SK-N-SH (cell line): ENCODE measurements around the gene MCC. TPM values are rescaled to one million over a fixed set of nuclear protein-coding genes. Genes with fewer than 3 reads are reported as not detected.

Experiments used
- CTCF ChIA-PET: fragments of 300-600, 350-600 bp; formaldehyde crosslinking; extraction: SDS; loops from one replicate; lab custom pipeline; 2021; lab: Yijun Ruan, JAX
- POLR2A ChIA-PET: fragments of 350-600 bp; sonication (Branson Sonifier 250); formaldehyde crosslinking; extraction: SDS; loops from one replicate; lab custom pipeline; 2020; ENCODE audit warnings: antibody characterized with exemption, inconsistent platforms; lab: Yijun Ruan, JAX
- DNase-seq: peaks from one replicate; pipeline ENCODE4 v3.0.0; 2012
- H2AFZ ChIP-seq: fragments of 200-600 bp; sonication (generic); 2 replicates; pipeline ENCODE4 v1.8.1; 2016; ENCODE audit warnings: antibody characterized with exemption, mild to moderate bottlenecking, low read depth
- H3F3A ChIP-seq: fragments of 200-600 bp; sonication (generic); replicated peaks from 2 replicates; pipeline ENCODE3; 2016; ENCODE audit warnings: antibody characterized with exemption, mild to moderate bottlenecking; ENCODE audit not compliant: insufficient read depth
- H3K27ac ChIP-seq, 2 experiments: fragments of 200-500 bp in 1 of 2; fragments of 200-600 bp in 1 of 2; sonication (Bioruptor generic) in 1 of 2; sonication (generic), shearing (Covaris generic) in 1 of 2; 2 replicates each; pipeline versions ENCODE4 v1.5.1 to v1.6.1; 2014 to 2016; ENCODE audit warnings: low read depth in 2 of 2, inconsistent platforms in 1 of 2, low read length in 1 of 2, mild to moderate bottlenecking in 1 of 2, mixed read lengths in 1 of 2
- H3K27me3 ChIP-seq: fragments of 200-600 bp; sonication (generic), shearing (Covaris generic); 2 replicates; pipeline ENCODE4 v1.6.1; 2016; ENCODE audit warnings: mixed run types; ENCODE audit not compliant: insufficient read depth
- H3K36me3 ChIP-seq, 2 experiments: fragments of 200-500 bp in 1 of 2; fragments of 200-600 bp in 1 of 2; sonication (Bioruptor generic) in 1 of 2; sonication (generic) in 1 of 2; replicated peaks in 1 of 2; 2 replicates each; pipeline versions ENCODE3 to v1.5.1; 2014 to 2016; ENCODE audit warnings: low read length in 1 of 2, mild to moderate bottlenecking in 1 of 2; ENCODE audit not compliant: insufficient read depth in 2 of 2, control insufficient read depth in 1 of 2
- H3K4me1 ChIP-seq, 2 experiments: fragments of 200-500 bp in 1 of 2; fragments of 200-600 bp in 1 of 2; sonication (Bioruptor generic) in 1 of 2; sonication (generic), shearing (Covaris generic) in 1 of 2; 2 replicates each; pipeline versions ENCODE4 v1.5.1 to v1.6.1; 2014 to 2016; ENCODE audit warnings: low read depth in 1 of 2, low read length in 1 of 2, mixed run types in 1 of 2; ENCODE audit not compliant: insufficient read depth in 2 of 2, control insufficient read depth in 1 of 2
- H3K4me2 ChIP-seq: fragments of 200-600 bp; sonication (generic), shearing (Covaris generic); 2 replicates; pipeline ENCODE4 v1.6.1; 2017; ENCODE audit warnings: mixed run types
- H3K4me3 ChIP-seq, 2 experiments: fragments of 200-500 bp in 1 of 2; fragments of 200-600 bp in 1 of 2; sonication (Bioruptor generic) in 1 of 2; sonication (generic), shearing (Covaris generic) in 1 of 2; 2 replicates each; pipeline versions ENCODE4 v1.5.1 to v1.8.1; 2014 to 2016; ENCODE audit warnings: low read depth in 2 of 2, inconsistent platforms in 1 of 2, low read length in 1 of 2, mild to moderate bottlenecking in 1 of 2, mixed read lengths in 1 of 2, moderate library complexity in 1 of 2
- H3K79me2 ChIP-seq: fragments of 200-600 bp; sonication (generic); 2 replicates; pipeline ENCODE4 v1.8.1; 2017; ENCODE audit warnings: mild to moderate bottlenecking; ENCODE audit not compliant: insufficient read depth
- H3K9ac ChIP-seq: fragments of 200-600 bp; sonication (generic); 2 replicates; pipeline ENCODE4 v1.6.1; 2017; ENCODE audit warnings: mixed run types
- H3K9me2 ChIP-seq: fragments of 200-600 bp; sonication (generic); 2 replicates; pipeline ENCODE4 v1.6.1; 2017; ENCODE audit warnings: mixed run types
- H3K9me3 ChIP-seq: fragments of 200-600 bp; sonication (generic); 2 replicates; pipeline ENCODE4 v1.6.1; 2017; ENCODE audit warnings: mixed run types, mild to moderate bottlenecking, moderate library complexity
- H4K20me1 ChIP-seq: fragments of 200-600 bp; sonication (generic); 2 replicates; pipeline ENCODE4 v1.6.1; 2017; ENCODE audit warnings: mild to moderate bottlenecking, mixed run types; ENCODE audit not compliant: insufficient read depth
- CHD2 ChIP-seq: fragments of 150-350 bp; IDR thresholded peaks from 2 replicates; pipeline ENCODE4 v1.6.1; 2018; ENCODE audit warnings: low read length; ENCODE audit not compliant: partially characterized antibody
- ELF1 ChIP-seq: IDR thresholded peaks from 2 replicates; pipeline ENCODE4 v1.4.0; 2012
- EZH2phosphoT487 ChIP-seq: fragments of 200-600 bp; sonication (generic); IDR thresholded peaks from 2 replicates; pipeline ENCODE4 v1.6.1; 2017; ENCODE audit warnings: low read depth, mixed run types, mild to moderate bottlenecking, antibody characterized with exemption, moderate library complexity, borderline replicate concordance
- FOSL2 ChIP-seq: IDR thresholded peaks from 2 replicates; pipeline ENCODE4 v1.4.0; 2012; ENCODE audit warnings: low read depth, mild to moderate bottlenecking, moderate library complexity, borderline replicate concordance
- FOXJ3 ChIP-seq: sonication (generic); formaldehyde crosslinking; IDR thresholded peaks from 2 replicates; pipeline ENCODE4 v1.5.1; 2020; ENCODE audit warnings: mild to moderate bottlenecking, missing genetic modification reagents
- FOXM1 ChIP-seq: IDR thresholded peaks from 2 replicates; pipeline ENCODE4 v1.4.0; 2012; ENCODE audit warnings: low read depth, mild to moderate bottlenecking
- GATA2 ChIP-seq: sonication (generic); formaldehyde crosslinking; IDR thresholded peaks from 2 replicates; pipeline ENCODE4 v1.5.0; 2020; ENCODE audit warnings: mild to moderate bottlenecking, missing genetic modification reagents
- MEF2A ChIP-seq: IDR thresholded peaks from 2 replicates; pipeline ENCODE4 v1.4.0; 2012; ENCODE audit warnings: low read depth, borderline replicate concordance
- MXI1 ChIP-seq: IDR thresholded peaks from 2 replicates; pipeline ENCODE4 v1.6.1; 2012; ENCODE audit warnings: mild to moderate bottlenecking, low read depth, low read length, improper control_type of control experiment
- NFIC ChIP-seq: IDR thresholded peaks from 2 replicates; pipeline ENCODE4 v1.4.0; 2012; ENCODE audit warnings: borderline replicate concordance
- NRF1 ChIP-seq: IDR thresholded peaks from 2 replicates; pipeline ENCODE4 v1.6.1; 2012; ENCODE audit warnings: low read depth, mild to moderate bottlenecking, low read length
- POLR2AphosphoS5 ChIP-seq: IDR thresholded peaks from 2 replicates; pipeline ENCODE4 v1.6.1; 2012; ENCODE audit warnings: low read depth, low read length
- RAD21 ChIP-seq: IDR thresholded peaks from 2 replicates; pipeline ENCODE4 v1.6.1; 2012; ENCODE audit warnings: mild to moderate bottlenecking, low read length
- RFX5 ChIP-seq: IDR thresholded peaks from 2 replicates; pipeline ENCODE4 v1.6.1; 2012; ENCODE audit warnings: mild to moderate bottlenecking, improper control_type of control experiment, low read length
- RXRA ChIP-seq: IDR thresholded peaks from 2 replicates; pipeline ENCODE4 v1.4.0; 2012; ENCODE audit warnings: low read depth, mild to moderate bottlenecking, borderline replicate concordance
- SIN3A ChIP-seq: IDR thresholded peaks from 2 replicates; pipeline ENCODE4 v1.6.1; 2012; ENCODE audit warnings: low read depth, mild to moderate bottlenecking, low read length, moderate library complexity, borderline replicate concordance
- TAF1 ChIP-seq: IDR thresholded peaks from 2 replicates; pipeline ENCODE4 v1.6.1; 2012; ENCODE audit warnings: low read depth, mild to moderate bottlenecking, low read length, moderate library complexity, borderline replicate concordance
- YY1 ChIP-seq: IDR thresholded peaks from 2 replicates; pipeline ENCODE4 v1.4.0; 2012; ENCODE audit warnings: low read depth, mild to moderate bottlenecking
- WGBS: methylation state at CpG from one replicate; pipeline ENCODE4 v1.1.6; 2017; ENCODE audit warnings: low lambda C conversion rate; 5-methylcytosine and 5-hydroxymethylcytosine counted together
- polyA plus RNA-seq, 3 experiments: library from polyadenylated mRNA; depleted of rRNA; stranded (reverse); fragments of >200 nt; gene quantifications; 2 replicates each; pipeline ENCODE4 v1.2.3, GENCODE V29; 2012
- TF ChIP-seq, protein P1 (sequence below): fragments of 150-350 bp; IDR thresholded peaks from 2 replicates; pipeline ENCODE4 v1.6.1; 2016; ENCODE audit warnings: mild to moderate bottlenecking, low read depth, low read length
- TF ChIP-seq, protein P2 (sequence below): IDR thresholded peaks from 2 replicates; pipeline ENCODE4 v1.4.0; 2012; ENCODE audit warnings: low read depth, borderline replicate concordance
- TF ChIP-seq, protein P3 (sequence below): IDR thresholded peaks from 2 replicates; pipeline ENCODE4 v1.4.0; 2012; ENCODE audit warnings: low read depth, borderline replicate concordance
- TF ChIP-seq, protein P4 (sequence below): IDR thresholded peaks from 2 replicates; pipeline ENCODE4 v1.6.1; 2012; ENCODE audit warnings: mild to moderate bottlenecking, low read depth, low read length, moderate library complexity
- TF ChIP-seq, protein P5 (sequence below): IDR thresholded peaks from 2 replicates; pipeline ENCODE4; 2012

Gene MCC
- polyA plus RNA-seq, 1 of the 3 experiments (the other 2 are of a cell fraction): 3.6 TPM

DNA sequence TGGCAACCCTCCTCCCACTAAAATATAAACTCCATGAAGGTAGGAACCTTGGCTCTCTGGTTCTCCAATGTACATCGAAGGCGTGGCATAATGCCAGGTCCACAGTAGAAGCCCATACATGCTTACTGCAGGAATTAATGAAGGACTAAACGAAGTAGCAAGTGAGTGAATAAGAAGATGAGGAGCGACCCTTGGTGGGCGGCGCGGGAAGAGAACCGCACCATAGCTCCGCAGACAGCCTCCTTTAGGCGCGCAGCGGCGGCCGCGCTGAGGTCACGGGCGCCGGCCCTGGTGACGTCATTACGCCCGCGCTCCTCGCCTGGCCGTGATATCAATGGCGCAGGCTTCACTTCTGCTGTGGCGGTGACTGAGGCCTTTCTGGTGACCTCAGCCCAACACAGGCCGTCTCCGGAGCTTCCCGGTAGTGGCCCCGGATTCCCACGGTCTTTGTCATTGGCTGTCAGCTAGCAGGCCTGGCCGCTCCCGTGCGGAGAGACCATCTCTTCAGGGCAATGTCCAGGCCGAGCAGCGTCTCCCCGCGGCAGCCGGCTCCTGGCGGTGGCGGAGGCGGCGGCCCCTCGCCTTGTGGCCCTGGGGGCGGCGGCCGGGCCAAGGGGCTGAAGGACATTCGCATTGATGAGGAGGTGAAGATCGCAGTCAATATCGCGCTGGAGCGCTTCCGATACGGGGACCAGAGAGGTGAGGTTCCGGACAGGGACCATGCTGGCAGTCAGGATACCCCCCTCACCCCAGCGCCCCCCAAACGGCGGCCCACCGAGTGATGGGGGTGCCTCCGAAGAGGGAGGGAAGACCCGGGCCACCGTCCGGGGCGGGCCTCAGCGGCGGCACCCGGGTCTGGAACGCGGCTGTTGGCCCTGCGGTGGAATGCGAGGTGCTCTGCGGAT, 25.4 kb upstream of the MCC start, which contains the start of gene YTHDC2:
Gene YTHDC2, plus strand, starts transcription at position 311 of the 905 bp plus-strand sequence. Its CDS starts 202 bp downstream, at position 513.
- Histone ChIP-seq H3K27me3 (no peaks in the 10 kb centered on the region; the same call in 1 of the 2 replicates), H3K9me2 (no peaks in the 10 kb centered on the region), H3K27ac (peak within 1 kb of the TSS; percentile 83), H3F3A (peaks cover 12% of the 10 kb centered on the region), H3K9me3 (no peaks in the 10 kb centered on the region), H3K79me2 (peaks cover 31% of the 10 kb centered on the region; the same call in 1 of the 2 replicates), H3K9ac (peak within 1 kb of the TSS; percentile 91), H3K4me1 (peaks cover 0 to 6% of the 10 kb centered on the region in 2 experiments; a peak in 2 of 4 replicates), H3K4me2 (peak within 1 kb of the TSS; percentile 95), H2AFZ (peak within 1 kb of the TSS; percentile 95), H3K4me3 (peak within 1 kb of the TSS; percentile 78 to 92), H3K36me3 (peaks cover 22 to 23% of the 10 kb centered on the region in 2 experiments), H4K20me1 (no peaks in the 10 kb centered on the region)
- 2% methylated on average over 10 of the region's 72 CpGs for WGBS
- peak; percentile 89 for DNase-seq
- CTCF ChIA-PET: interaction anchor here (0.7 to 7.1 kb wide), 10 partner anchors 98 to 517 kb away, joined by 3 to 77 read pairs (median 4); no protein-coding TSS in a partner anchor
- POLR2A ChIA-PET: interaction anchor here (0.5 to 1.0 kb wide), 3 partner anchors 9 to 424 kb away, joined by 3 read pairs; no protein-coding TSS in a partner anchor
- TF ChIP-seq RAD21 (peak; percentile 71), MXI1 (peak; percentile 54), TAF1 (peak; percentile 93), CHD2 (peak; percentile 37), FOSL2 (no peak), MEF2A (no peak), GATA2 (CRISPR knock-in tag) (no peak), EZH2phosphoT487 (no peak), NRF1 (peak; percentile 25; the same call in 1 of the 2 replicates), NFIC (peak; percentile 9; the same call in 1 of the 2 replicates), POLR2AphosphoS5 (peak; percentile 85), RXRA (no peak), YY1 (peak; percentile 88), RFX5 (0 out of 2 replicates have a peak, but pooled peaks have one; percentile 24), FOXM1 (no peak), ELF1 (no peak), SIN3A (0 out of 2 replicates have a peak, but pooled peaks have one; percentile 30), FOXJ3 (CRISPR knock-in tag) (no peak)
- TF ChIP-seq, protein P1, sequence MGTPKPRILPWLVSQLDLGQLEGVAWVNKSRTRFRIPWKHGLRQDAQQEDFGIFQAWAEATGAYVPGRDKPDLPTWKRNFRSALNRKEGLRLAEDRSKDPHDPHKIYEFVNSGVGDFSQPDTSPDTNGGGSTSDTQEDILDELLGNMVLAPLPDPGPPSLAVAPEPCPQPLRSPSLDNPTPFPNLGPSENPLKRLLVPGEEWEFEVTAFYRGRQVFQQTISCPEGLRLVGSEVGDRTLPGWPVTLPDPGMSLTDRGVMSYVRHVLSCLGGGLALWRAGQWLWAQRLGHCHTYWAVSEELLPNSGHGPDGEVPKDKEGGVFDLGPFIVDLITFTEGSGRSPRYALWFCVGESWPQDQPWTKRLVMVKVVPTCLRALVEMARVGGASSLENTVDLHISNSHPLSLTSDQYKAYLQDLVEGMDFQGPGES: no peak
- TF ChIP-seq, protein P2, sequence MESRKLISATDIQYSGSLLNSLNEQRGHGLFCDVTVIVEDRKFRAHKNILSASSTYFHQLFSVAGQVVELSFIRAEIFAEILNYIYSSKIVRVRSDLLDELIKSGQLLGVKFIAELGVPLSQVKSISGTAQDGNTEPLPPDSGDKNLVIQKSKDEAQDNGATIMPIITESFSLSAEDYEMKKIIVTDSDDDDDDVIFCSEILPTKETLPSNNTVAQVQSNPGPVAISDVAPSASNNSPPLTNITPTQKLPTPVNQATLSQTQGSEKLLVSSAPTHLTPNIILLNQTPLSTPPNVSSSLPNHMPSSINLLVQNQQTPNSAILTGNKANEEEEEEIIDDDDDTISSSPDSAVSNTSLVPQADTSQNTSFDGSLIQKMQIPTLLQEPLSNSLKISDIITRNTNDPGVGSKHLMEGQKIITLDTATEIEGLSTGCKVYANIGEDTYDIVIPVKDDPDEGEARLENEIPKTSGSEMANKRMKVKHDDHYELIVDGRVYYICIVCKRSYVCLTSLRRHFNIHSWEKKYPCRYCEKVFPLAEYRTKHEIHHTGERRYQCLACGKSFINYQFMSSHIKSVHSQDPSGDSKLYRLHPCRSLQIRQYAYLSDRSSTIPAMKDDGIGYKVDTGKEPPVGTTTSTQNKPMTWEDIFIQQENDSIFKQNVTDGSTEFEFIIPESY: no peak
- TF ChIP-seq, protein P3, sequence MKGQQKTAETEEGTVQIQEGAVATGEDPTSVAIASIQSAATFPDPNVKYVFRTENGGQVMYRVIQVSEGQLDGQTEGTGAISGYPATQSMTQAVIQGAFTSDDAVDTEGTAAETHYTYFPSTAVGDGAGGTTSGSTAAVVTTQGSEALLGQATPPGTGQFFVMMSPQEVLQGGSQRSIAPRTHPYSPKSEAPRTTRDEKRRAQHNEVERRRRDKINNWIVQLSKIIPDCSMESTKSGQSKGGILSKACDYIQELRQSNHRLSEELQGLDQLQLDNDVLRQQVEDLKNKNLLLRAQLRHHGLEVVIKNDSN: 0 out of 2 replicates have a peak, but pooled peaks have one; percentile 23
- TF ChIP-seq, protein P4, sequence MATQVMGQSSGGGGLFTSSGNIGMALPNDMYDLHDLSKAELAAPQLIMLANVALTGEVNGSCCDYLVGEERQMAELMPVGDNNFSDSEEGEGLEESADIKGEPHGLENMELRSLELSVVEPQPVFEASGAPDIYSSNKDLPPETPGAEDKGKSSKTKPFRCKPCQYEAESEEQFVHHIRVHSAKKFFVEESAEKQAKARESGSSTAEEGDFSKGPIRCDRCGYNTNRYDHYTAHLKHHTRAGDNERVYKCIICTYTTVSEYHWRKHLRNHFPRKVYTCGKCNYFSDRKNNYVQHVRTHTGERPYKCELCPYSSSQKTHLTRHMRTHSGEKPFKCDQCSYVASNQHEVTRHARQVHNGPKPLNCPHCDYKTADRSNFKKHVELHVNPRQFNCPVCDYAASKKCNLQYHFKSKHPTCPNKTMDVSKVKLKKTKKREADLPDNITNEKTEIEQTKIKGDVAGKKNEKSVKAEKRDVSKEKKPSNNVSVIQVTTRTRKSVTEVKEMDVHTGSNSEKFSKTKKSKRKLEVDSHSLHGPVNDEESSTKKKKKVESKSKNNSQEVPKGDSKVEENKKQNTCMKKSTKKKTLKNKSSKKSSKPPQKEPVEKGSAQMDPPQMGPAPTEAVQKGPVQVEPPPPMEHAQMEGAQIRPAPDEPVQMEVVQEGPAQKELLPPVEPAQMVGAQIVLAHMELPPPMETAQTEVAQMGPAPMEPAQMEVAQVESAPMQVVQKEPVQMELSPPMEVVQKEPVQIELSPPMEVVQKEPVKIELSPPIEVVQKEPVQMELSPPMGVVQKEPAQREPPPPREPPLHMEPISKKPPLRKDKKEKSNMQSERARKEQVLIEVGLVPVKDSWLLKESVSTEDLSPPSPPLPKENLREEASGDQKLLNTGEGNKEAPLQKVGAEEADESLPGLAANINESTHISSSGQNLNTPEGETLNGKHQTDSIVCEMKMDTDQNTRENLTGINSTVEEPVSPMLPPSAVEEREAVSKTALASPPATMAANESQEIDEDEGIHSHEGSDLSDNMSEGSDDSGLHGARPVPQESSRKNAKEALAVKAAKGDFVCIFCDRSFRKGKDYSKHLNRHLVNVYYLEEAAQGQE: no peak
- TF ChIP-seq, protein P5, sequence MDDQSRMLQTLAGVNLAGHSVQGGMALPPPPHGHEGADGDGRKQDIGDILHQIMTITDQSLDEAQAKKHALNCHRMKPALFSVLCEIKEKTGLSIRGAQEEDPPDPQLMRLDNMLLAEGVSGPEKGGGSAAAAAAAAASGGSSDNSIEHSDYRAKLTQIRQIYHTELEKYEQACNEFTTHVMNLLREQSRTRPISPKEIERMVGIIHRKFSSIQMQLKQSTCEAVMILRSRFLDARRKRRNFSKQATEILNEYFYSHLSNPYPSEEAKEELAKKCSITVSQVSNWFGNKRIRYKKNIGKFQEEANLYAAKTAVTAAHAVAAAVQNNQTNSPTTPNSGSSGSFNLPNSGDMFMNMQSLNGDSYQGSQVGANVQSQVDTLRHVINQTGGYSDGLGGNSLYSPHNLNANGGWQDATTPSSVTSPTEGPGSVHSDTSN: peak; percentile 16; the same call in 1 of the 2 replicates
